ENCODE measurements around the gene MEIS1. TPM values are rescaled to one million over a fixed set of nuclear protein-coding genes. Genes with fewer than 3 reads are reported as not detected.

MEIS1 gene
- total RNA-seq, 1 experiment from 2014 or later, result 4.4 TPM

DNA sequence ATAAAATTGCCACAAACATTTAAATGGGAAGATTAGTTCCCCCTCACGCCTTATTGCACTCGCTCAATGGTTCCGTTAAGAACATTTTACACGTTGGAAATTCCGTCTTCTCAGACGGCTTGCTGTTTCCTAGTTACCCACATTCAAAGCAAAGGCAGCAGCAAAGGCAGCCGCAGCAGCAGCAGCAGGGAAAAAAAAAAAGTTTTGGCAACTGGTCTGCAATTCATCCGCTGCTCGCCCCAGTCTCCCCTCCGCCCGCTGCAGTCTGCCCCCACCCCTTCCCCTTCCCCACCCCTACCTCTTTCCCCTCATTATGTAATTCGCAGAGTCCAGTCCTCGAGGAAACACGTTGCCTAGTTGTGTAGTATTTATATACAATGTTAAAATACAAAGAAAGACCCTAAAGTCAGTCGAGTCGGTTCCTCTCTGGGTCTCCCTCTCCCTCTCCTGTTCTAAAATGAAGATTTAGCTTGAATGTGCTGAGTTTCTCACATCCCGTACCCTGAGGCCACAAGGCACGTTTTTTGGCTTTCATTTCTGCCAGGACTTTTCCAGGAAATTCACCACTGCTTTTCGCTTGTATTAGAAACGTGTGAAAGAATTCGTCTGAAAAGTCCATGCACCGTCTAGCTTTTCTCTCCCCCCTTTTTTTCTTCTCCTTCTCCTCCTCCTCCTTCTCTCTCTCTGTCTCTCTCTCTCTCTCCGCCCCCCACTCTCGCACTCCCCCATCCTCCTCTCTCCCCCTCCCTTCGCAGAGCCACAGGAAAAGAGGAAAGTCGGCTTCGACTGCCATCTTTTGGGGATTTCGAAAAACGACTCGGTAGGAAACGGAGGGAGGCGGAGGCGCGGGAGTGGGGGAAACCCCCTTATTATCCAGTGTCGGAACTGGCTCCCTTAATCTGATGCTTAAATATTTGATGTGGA, 140.0 kb downstream of the MEIS1 start:
- TF ChIP-seq, protein P1, sequence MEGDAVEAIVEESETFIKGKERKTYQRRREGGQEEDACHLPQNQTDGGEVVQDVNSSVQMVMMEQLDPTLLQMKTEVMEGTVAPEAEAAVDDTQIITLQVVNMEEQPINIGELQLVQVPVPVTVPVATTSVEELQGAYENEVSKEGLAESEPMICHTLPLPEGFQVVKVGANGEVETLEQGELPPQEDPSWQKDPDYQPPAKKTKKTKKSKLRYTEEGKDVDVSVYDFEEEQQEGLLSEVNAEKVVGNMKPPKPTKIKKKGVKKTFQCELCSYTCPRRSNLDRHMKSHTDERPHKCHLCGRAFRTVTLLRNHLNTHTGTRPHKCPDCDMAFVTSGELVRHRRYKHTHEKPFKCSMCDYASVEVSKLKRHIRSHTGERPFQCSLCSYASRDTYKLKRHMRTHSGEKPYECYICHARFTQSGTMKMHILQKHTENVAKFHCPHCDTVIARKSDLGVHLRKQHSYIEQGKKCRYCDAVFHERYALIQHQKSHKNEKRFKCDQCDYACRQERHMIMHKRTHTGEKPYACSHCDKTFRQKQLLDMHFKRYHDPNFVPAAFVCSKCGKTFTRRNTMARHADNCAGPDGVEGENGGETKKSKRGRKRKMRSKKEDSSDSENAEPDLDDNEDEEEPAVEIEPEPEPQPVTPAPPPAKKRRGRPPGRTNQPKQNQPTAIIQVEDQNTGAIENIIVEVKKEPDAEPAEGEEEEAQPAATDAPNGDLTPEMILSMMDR (IDR thresholded peaks at IDR 0.05; ENCODE audit: unreplicated experiment), result peak; percentile 51
- Mint-ChIP-seq H3K4me1 (ENCODE audit: insufficient read depth, unreplicated experiment) (peaks cover 11% of the 10 kb centered on the region), H3K4me3 (ENCODE audit: unreplicated experiment) (peak overlapping the region; percentile 78), H3K36me3 (ENCODE audit: insufficient read depth, unreplicated experiment) (peaks cover 20% of the 10 kb centered on the region), H3K9me3 (ENCODE audit: unreplicated experiment) (no peaks in the 10 kb centered on the region), H3K27me3 (ENCODE audit: insufficient read depth, unreplicated experiment) (peaks cover 28% of the 10 kb centered on the region), H3K27ac (ENCODE audit: low read depth, unreplicated experiment) (peak overlapping the region; percentile 59)
- intact Hi-C loops (cut with micrococcal nuclease), result loop anchor here (1.0 to 10.0 kb wide), 8 partner anchors 140 to 1310 kb away; partner anchors contain the start of gene MEIS1
- no TSS peak for BruUV-seq (replicated peaks)
- peak; percentile 83 for DNase-seq (ENCODE audit: unreplicated experiment)
- POLR2A ChIA-PET, result interaction anchor here (0.6 to 5.5 kb wide), 10 partner anchors 27 to 1390 kb away, joined by 3 to 47 read pairs (median 4); partner anchors contain the start of gene MEIS1
- CTCF ChIA-PET, result interaction anchor here (0.5 to 1.5 kb wide), 21 partner anchors 15 to 944 kb away, joined by 3 to 11 read pairs (median 3); partner anchors contain the start of gene MEIS1

DNA sequence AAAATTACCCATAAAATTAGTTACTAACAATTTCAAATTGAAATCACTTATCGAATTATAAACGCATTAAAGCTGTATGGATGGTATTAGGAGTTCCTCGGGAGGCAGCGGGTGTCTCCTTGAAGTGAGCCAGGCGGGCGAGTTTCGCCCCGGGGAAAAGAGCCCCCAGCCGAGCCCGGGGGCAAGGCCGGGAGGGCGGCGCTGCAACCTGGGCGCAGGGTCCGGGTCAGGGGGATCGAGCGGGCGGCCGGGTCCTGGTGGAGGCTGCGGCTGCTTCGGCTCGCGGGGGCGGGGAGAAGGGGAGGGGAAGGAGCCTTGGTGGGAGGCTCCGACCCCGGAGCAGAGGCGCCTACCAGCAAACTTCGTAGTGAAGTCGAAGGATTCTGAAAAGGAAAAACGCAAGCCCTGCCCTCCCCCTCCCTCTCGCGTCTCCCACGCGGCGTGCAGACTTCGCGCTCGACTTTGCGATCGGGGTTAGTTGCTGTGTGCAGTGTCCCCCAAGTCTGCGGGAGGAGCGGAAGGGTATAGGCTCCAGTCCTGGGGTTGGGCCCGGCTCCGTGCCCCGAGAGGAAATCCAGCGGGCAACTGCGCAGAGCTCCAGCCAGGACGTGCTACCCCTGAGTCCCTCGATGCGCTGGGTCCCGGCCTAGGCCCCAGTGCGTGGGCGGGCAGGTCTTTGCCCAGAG, 140.8 kb downstream of the MEIS1 start:
- intact Hi-C loops (cut with micrococcal nuclease), result loop anchor here (1.0 to 10.0 kb wide), 12 partner anchors 140 to 1455 kb away; partner anchors contain the start of gene MEIS1
- Mint-ChIP-seq H3K27ac (ENCODE audit: low read depth, unreplicated experiment) (peak overlapping the region; percentile 59), H3K4me1 (ENCODE audit: insufficient read depth, unreplicated experiment) (peaks cover 11% of the 10 kb centered on the region), H3K27me3 (ENCODE audit: insufficient read depth, unreplicated experiment) (peaks cover 33% of the 10 kb centered on the region), H3K4me3 (ENCODE audit: unreplicated experiment) (peak overlapping the region; percentile 81), H3K36me3 (ENCODE audit: insufficient read depth, unreplicated experiment) (peaks cover 20% of the 10 kb centered on the region), H3K9me3 (ENCODE audit: unreplicated experiment) (no peaks in the 10 kb centered on the region)
- ChIA-PET POLR2A (interaction anchor here (0.6 to 5.5 kb wide), 11 partner anchors 79 to 1389 kb away, joined by 3 to 47 read pairs (median 4); partner anchors contain the start of gene MEIS1), CTCF (interaction anchor here (0.5 to 1.5 kb wide), 18 partner anchors 21 to 960 kb away, joined by 3 to 11 read pairs (median 3); partner anchors contain the start of gene MEIS1)
- no TSS peak for BruUV-seq (replicated peaks)
- DNase-seq (ENCODE audit: unreplicated experiment), result no peak
- TF ChIP-seq, protein P1 (IDR thresholded peaks at IDR 0.05; ENCODE audit: unreplicated experiment), result no peak

DNA sequence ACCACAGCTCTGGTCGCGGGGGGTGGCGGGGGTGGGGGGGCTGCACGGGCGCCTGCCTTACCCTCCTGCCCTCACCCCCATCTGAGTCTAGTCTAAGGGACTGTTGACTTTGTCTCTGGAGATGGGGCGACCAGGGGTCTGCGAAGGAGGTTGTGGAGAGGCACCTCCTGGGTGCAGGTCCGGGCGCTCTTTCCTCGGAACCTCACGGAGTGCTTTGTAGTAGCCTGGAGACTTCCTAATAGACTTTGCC, 141.3 kb downstream of the MEIS1 start:
- Mint-ChIP-seq H3K4me3 (ENCODE audit: unreplicated experiment) (peak overlapping the region; percentile 81), H3K27ac (ENCODE audit: low read depth, unreplicated experiment) (peak overlapping the region; percentile 83), H3K27me3 (ENCODE audit: insufficient read depth, unreplicated experiment) (peaks cover 38% of the 10 kb centered on the region), H3K36me3 (ENCODE audit: insufficient read depth, unreplicated experiment) (peaks cover 16% of the 10 kb centered on the region), H3K4me1 (ENCODE audit: insufficient read depth, unreplicated experiment) (peaks cover 11% of the 10 kb centered on the region), H3K9me3 (ENCODE audit: unreplicated experiment) (no peaks in the 10 kb centered on the region)
- no TSS peak for BruUV-seq (replicated peaks)
- POLR2A ChIA-PET, result interaction anchor here (0.6 to 5.5 kb wide), 12 partner anchors 90 to 1270 kb away, joined by 3 to 47 read pairs (median 6); partner anchors contain the start of gene MEIS1
- CTCF ChIA-PET, result interaction anchor here (0.6 to 1.5 kb wide), 5 partner anchors 143 to 961 kb away, joined by 3 to 8 read pairs (median 4); no protein-coding TSS in a partner anchor
- TF ChIP-seq, protein P1 (IDR thresholded peaks at IDR 0.05; ENCODE audit: unreplicated experiment), result no peak
- no peak for DNase-seq (ENCODE audit: unreplicated experiment)
- intact Hi-C loops (cut with micrococcal nuclease), result loop anchor here (2.0 to 10.0 kb wide), 8 partner anchors 564 to 1455 kb away; no protein-coding TSS in a partner anchor
